H1 (cell line): ENCODE data around the gene MRPL16. TPM values are rescaled to one million over a fixed set of nuclear protein-coding genes. Genes with fewer than 3 reads are reported as not detected.

Source experiments
- CTCF ChIA-PET: fragments of 300-600 bp; sonication (Branson Sonifier 250); formaldehyde crosslinking; loops from one replicate; lab custom pipeline; 2021; ENCODE audit not compliant: partially characterized antibody; lab: Charles Lee
- POLR2A ChIA-PET: fragments of 300-600 bp; sonication (Branson Sonifier 250); formaldehyde crosslinking; loops from one replicate; lab custom pipeline; 2021; ENCODE audit warnings: inconsistent platforms; ENCODE audit not compliant: partially characterized antibody; lab: Charles Lee
- DNase-seq, 2 experiments: peaks; one replicate each; pipeline versions ENCODE4 v3.0.0 to v3.0.0-alpha.2; 2010 to 2022; ENCODE audit warnings: low spot score in 2 of 2, low read depth in 1 of 2, mixed read lengths in 1 of 2
- FAIRE-seq: peaks from 2 replicates; lab custom pipeline; 2011; peaks lifted over from hg19 to GRCh38; lab: Jason Lieb, UNC
- H2AFZ ChIP-seq: 2 replicates; pipeline ENCODE4 v1.8.1; 2012; ENCODE audit warnings: low read length, inconsistent platforms
- H2AK5ac ChIP-seq: 2 replicates; pipeline ENCODE4 v1.6.1; 2013; ENCODE audit warnings: low read depth, low read length
- H2BK120ac ChIP-seq: replicated peaks from 2 replicates; pipeline ENCODE3; 2013; ENCODE audit warnings: low read depth, low read length, inconsistent platforms
- H2BK12ac ChIP-seq: 2 replicates; pipeline ENCODE4 v1.6.1; 2013; ENCODE audit warnings: low read depth, low read length
- H2BK15ac ChIP-seq: 2 replicates; pipeline ENCODE4 v1.6.1; 2013; ENCODE audit warnings: low read length
- H2BK20ac ChIP-seq: 2 replicates; pipeline ENCODE4 v1.6.1; 2013; ENCODE audit warnings: low read length
- H2BK5ac ChIP-seq: 2 replicates; pipeline ENCODE4 v1.6.1; 2013; ENCODE audit warnings: low read depth, low read length
- H3K14ac ChIP-seq: 2 replicates; pipeline ENCODE4 v1.6.1; 2013; ENCODE audit warnings: inconsistent platforms; ENCODE audit not compliant: insufficient read length
- H3K18ac ChIP-seq: 2 replicates; pipeline ENCODE4 v1.6.1; 2013; ENCODE audit warnings: low read length; ENCODE audit errors: extremely low read depth
- H3K23ac ChIP-seq: 2 replicates; pipeline ENCODE4 v1.6.1; 2013; ENCODE audit warnings: inconsistent platforms; ENCODE audit not compliant: insufficient read length
- H3K23me2 ChIP-seq: 2 replicates; pipeline ENCODE4 v1.6.1; 2013; ENCODE audit warnings: low read depth, low read length
- H3K27ac ChIP-seq: 2 replicates; pipeline ENCODE4 v1.6.1; 2011; ENCODE audit warnings: low read depth, low read length, inconsistent platforms
- H3K27me3 ChIP-seq, 4 experiments: replicated peaks in 1 of 4; 1 replicate in 1 of 4; 2 replicates in 3 of 4; pipeline versions ENCODE4 v1.6.1 to v1.8.1; 2011 to 2013; ENCODE audit warnings: low read length in 3 of 4, mild to moderate bottlenecking in 3 of 4, inconsistent platforms in 2 of 4, mixed read lengths in 2 of 4, moderate library complexity in 1 of 4; ENCODE audit not compliant: control insufficient read depth in 3 of 4, insufficient read depth in 3 of 4; ENCODE audit errors: extremely low read depth in 1 of 4
- H3K36me3 ChIP-seq, 4 experiments: 2 replicates each; pipeline versions ENCODE4 v1.6.1 to v1.8.1; 2011 to 2013; ENCODE audit warnings: mild to moderate bottlenecking in 4 of 4, low read length in 3 of 4, moderate library complexity in 2 of 4, control low read depth in 1 of 4, inconsistent platforms in 1 of 4; ENCODE audit not compliant: insufficient read depth in 4 of 4, control insufficient read depth in 2 of 4
- H3K4ac ChIP-seq: replicated peaks from 2 replicates; pipeline ENCODE3; 2013; ENCODE audit warnings: low read length, low read depth, mixed read lengths, inconsistent platforms; ENCODE audit not compliant: insufficient read length
- H3K4me1 ChIP-seq, 4 experiments: replicated peaks in 1 of 4; 1 replicate in 1 of 4; 2 replicates in 3 of 4; pipeline versions ENCODE4 v1.6.1 to v1.8.1; 2011 to 2013; ENCODE audit warnings: low read length in 3 of 4, inconsistent platforms in 2 of 4, mixed read lengths in 1 of 4; ENCODE audit not compliant: insufficient read depth in 4 of 4, control insufficient read depth in 3 of 4
- H3K4me2 ChIP-seq, 2 experiments: 2 replicates each; pipeline versions ENCODE4 v1.6.1 to v1.8.1; 2011 to 2013; ENCODE audit warnings: low read depth in 2 of 2, low read length in 2 of 2, control low read depth in 1 of 2, inconsistent platforms in 1 of 2, mild to moderate bottlenecking in 1 of 2; ENCODE audit not compliant: insufficient read depth in 1 of 2
- H3K4me3 ChIP-seq, 4 experiments: fragments of 200-600, 300-600 bp in 1 of 4; sonication (generic), shearing (Covaris generic), sonication (Bioruptor Twin) in 1 of 4; 2 replicates each; pipeline versions ENCODE4 v1.5.1 to v1.8.1; 2011 to 2016; ENCODE audit warnings: low read length in 4 of 4, low read depth in 3 of 4, control low read depth in 2 of 4, inconsistent platforms in 2 of 4, mild to moderate bottlenecking in 2 of 4, mixed read lengths in 1 of 4, moderate library complexity in 1 of 4; ENCODE audit not compliant: insufficient read depth in 2 of 4; ENCODE audit errors: extremely low read depth in 1 of 4
- H3K56ac ChIP-seq: replicated peaks from 2 replicates; pipeline ENCODE3; 2013; ENCODE audit warnings: low read depth, mild to moderate bottlenecking, mixed read lengths, low read length, inconsistent platforms; ENCODE audit not compliant: insufficient read length
- H3K79me1 ChIP-seq: 2 replicates; pipeline ENCODE4 v1.6.1; 2013; ENCODE audit warnings: low read depth, low read length, control low read depth
- H3K79me2 ChIP-seq, 2 experiments: 2 replicates each; pipeline versions ENCODE4 v1.6.1 to v1.8.1; 2012 to 2013; ENCODE audit warnings: low read length in 2 of 2, mild to moderate bottlenecking in 2 of 2, inconsistent platforms in 1 of 2; ENCODE audit not compliant: insufficient read depth in 2 of 2, control insufficient read depth in 1 of 2
- H3K9ac ChIP-seq, 4 experiments: replicated peaks in 1 of 4; 1 replicate in 1 of 4; 2 replicates in 3 of 4; pipeline versions ENCODE4 v1.6.1 to v1.8.1; 2011 to 2013; ENCODE audit warnings: low read depth in 3 of 4, low read length in 3 of 4, control low read depth in 2 of 4, mild to moderate bottlenecking in 2 of 4, moderate library complexity in 2 of 4, inconsistent platforms in 1 of 4; ENCODE audit errors: extremely low read depth in 1 of 4
- H3K9me3 ChIP-seq, 2 experiments: 2 replicates each; pipeline versions ENCODE4 v1.6.1 to v1.8.1; 2012 to 2013; ENCODE audit warnings: mild to moderate bottlenecking in 2 of 2, moderate library complexity in 2 of 2, control low read depth in 1 of 2, inconsistent platforms in 1 of 2, low read depth in 1 of 2, low read length in 1 of 2, mixed read lengths in 1 of 2; ENCODE audit not compliant: insufficient read depth in 2 of 2
- H4K20me1 ChIP-seq, 2 experiments: replicated peaks in 1 of 2; 2 replicates each; pipeline versions ENCODE3 to v1.8.1; 2011 to 2013; ENCODE audit warnings: inconsistent platforms in 2 of 2, low read length in 2 of 2, mild to moderate bottlenecking in 1 of 2; ENCODE audit not compliant: insufficient read depth in 2 of 2, control insufficient read depth in 1 of 2
- H4K5ac ChIP-seq: 2 replicates; pipeline ENCODE4 v1.6.1; 2013; ENCODE audit warnings: low read length, low read depth, mixed read lengths, inconsistent platforms; ENCODE audit not compliant: insufficient read length
- H4K8ac ChIP-seq: 2 replicates; pipeline ENCODE4 v1.8.0; 2013; ENCODE audit warnings: mild to moderate bottlenecking, moderate library complexity, low read length, inconsistent platforms; ENCODE audit not compliant: insufficient read depth; ENCODE audit errors: extremely low read depth
- H4K91ac ChIP-seq: replicated peaks from 2 replicates; pipeline ENCODE3; 2013; ENCODE audit warnings: low read length, mixed read lengths, inconsistent platforms; ENCODE audit not compliant: insufficient read length
- KDM4A ChIP-seq: IDR thresholded peaks from one replicate; pipeline ENCODE4 v1.7.1; 2012; ENCODE audit warnings: low read depth, mild to moderate bottlenecking, moderate library complexity, low read length, inconsistent platforms; ENCODE audit not compliant: severe bottlenecking
- SP4 ChIP-seq: IDR thresholded peaks from 2 replicates; pipeline ENCODE4 v1.6.1; 2012; ENCODE audit warnings: low read length, inconsistent platforms
- WGBS, 2 experiments: shearing (Covaris generic) in 1 of 2; methylation state at CpG; one replicate each; pipeline versions ENCODE4 v1.1.6 to v1.1.7; 2013 to 2015; ENCODE audit warnings: low lambda C conversion rate in 2 of 2, mixed read lengths in 2 of 2, inconsistent platforms in 1 of 2, low coverage in 1 of 2, missing lambda C conversion rate in 1 of 2; ENCODE audit not compliant: insufficient replicate concordance in 2 of 2, insufficient coverage in 1 of 2, insufficient read length in 1 of 2; ENCODE audit errors: extremely low coverage in 1 of 2, missing lambda C conversion rate in 1 of 2; 5-methylcytosine and 5-hydroxymethylcytosine counted together
- polyA plus RNA-seq, 7 experiments: library from polyadenylated mRNA; depleted of rRNA in 3 of 7; stranded (reverse) in 5 of 7; unstranded in 2 of 7; fragments of >200 nt in 5 of 7; fragments of 200-250 nt in 2 of 7; gene quantifications; 1 replicate in 5 of 7; 2 replicates in 1 of 7; 4 replicates in 1 of 7; pipeline versions ENCODE4 v1.2.1 to v1.2.3, GENCODE V29; 2011 to 2013; ENCODE audit warnings: missing spikeins in 2 of 7, mixed read lengths in 2 of 7
- total RNA-seq: library from RNA; stranded (reverse); fragmentation: NEBNext Ultra II Directional; extraction: Animal tissue kit (Norgen Biotek cat#: 25700); gene quantifications from 2 replicates; pipeline ENCODE4 v1.2.1, GENCODE V29; 2021

MRPL16 gene
- total and polyA plus RNA-seq, 2 of the 8 experiments (the other 6 are each of a cell fraction or from before 2014, with no cell fraction given): 69.2 to 79.8 TPM

GRCh38 chr11:59818572-59818971 is 8.0 kb upstream of the MRPL16 start:
- Histone ChIP-seq H3K79me2 (no peaks in the 10 kb centered on the region), H3K23ac (no peak overlapping the region), H3K36me3 (no peaks in the 10 kb centered on the region), H3K4me2 (no peak overlapping the region), H2AK5ac (no peak overlapping the region), H3K4me3 (no peak overlapping the region), H3K4ac (no peak overlapping the region), H2BK5ac (no peak overlapping the region), H2BK12ac (0 out of 2 replicates have a peak overlapping the region, but pooled peaks have one; percentile 0), H2AFZ (no peak overlapping the region), H3K79me1 (no peaks in the 10 kb centered on the region), H3K18ac (no peak overlapping the region), H4K5ac (no peak overlapping the region), H4K20me1 (no peaks in the 10 kb centered on the region), H4K8ac (no peak overlapping the region), H3K4me1 (peaks cover 6 to 13% (median 9%) of the 10 kb centered on the region in 4 experiments; a peak in 6 of 7 replicates), H3K27me3 (no peaks in the 10 kb centered on the region), H2BK15ac (no peak overlapping the region), H3K56ac (no peak overlapping the region), H2BK120ac (no peak overlapping the region), H3K23me2 (no peaks in the 10 kb centered on the region; the same call in 1 of the 2 replicates), H3K14ac (no peak overlapping the region), H4K91ac (no peak overlapping the region), H3K27ac (no peak overlapping the region), H3K9me3 (no peaks in the 10 kb centered on the region), H3K9ac (no peak overlapping the region), H2BK20ac (peak overlapping the region; percentile 24; the same call in 1 of the 2 replicates)
- TF ChIP-seq KDM4A: no peak
- TF ChIP-seq SP4: no peak
- FAIRE-seq (no peak), DNase-seq (no peak)
- WGBS, 2 experiments: 84% methylated on average over 4 of the region's 4 CpGs; no CpG with 5 or more reads in 1 of the 2 experiments
- CTCF ChIA-PET: interaction anchor here (1.5 kb wide), 1 partner anchor 100 kb away, joined by 4 read pairs; no protein-coding TSS in a partner anchor
- POLR2A ChIA-PET: no interaction called here
